Common myeloid progenitor, CD34-positive (primary cell): ENCODE measurements around the gene PASK.
A peak's percentile ranks its signal among the peaks of the same experiment; 100 is the strongest.

Experiments
- CTCF ChIA-PET: fragments of 350-600 bp; sonication (Branson Sonifier 250); formaldehyde crosslinking; loops from one replicate; lab custom pipeline; 2021; ENCODE audit warnings: antibody characterized with exemption; lab: Charles Lee
- POLR2A ChIA-PET: fragments of 350-600 bp; sonication (Branson Sonifier 250); formaldehyde crosslinking; loops from one replicate; lab custom pipeline; 2021; ENCODE audit warnings: antibody characterized with exemption; lab: Charles Lee
- DNase-seq, 3 donors: peaks; one replicate each; pipeline versions ENCODE4 v3.0.0 to v3.0.0-alpha.2; 2013
- H3K27ac ChIP-seq, 2 experiments: 1 replicate in 1 of 2; 2 replicates in 1 of 2; pipeline ENCODE4 v1.7.0; 2013; ENCODE audit warnings: inconsistent platforms in 2 of 2, low read length in 2 of 2, mild to moderate bottlenecking in 2 of 2, low read depth in 1 of 2, moderate library complexity in 1 of 2; ENCODE audit not compliant: severe bottlenecking in 2 of 2, insufficient read depth in 1 of 2, poor library complexity in 1 of 2
- H3K27me3 ChIP-seq, 5 experiments: replicated peaks in 2 of 5; 1 replicate in 3 of 5; 2 replicates in 2 of 5; pipeline versions ENCODE4 v1.6.1 to v1.7.0; 2013; ENCODE audit warnings: low read length in 4 of 5, mild to moderate bottlenecking in 2 of 5, moderate library complexity in 2 of 5, inconsistent platforms in 1 of 5; ENCODE audit not compliant: insufficient read depth in 5 of 5, control insufficient read depth in 4 of 5
- H3K36me3 ChIP-seq, 4 experiments: 1 replicate in 2 of 4; 2 replicates in 2 of 4; pipeline versions ENCODE4 v1.6.1 to v1.7.0; 2013; ENCODE audit warnings: low read length in 3 of 4, control low read depth in 1 of 4, mild to moderate bottlenecking in 1 of 4; ENCODE audit not compliant: control insufficient read depth in 4 of 4, insufficient read depth in 4 of 4
- H3K4me1 ChIP-seq, 4 experiments: 1 replicate in 3 of 4; 2 replicates in 1 of 4; pipeline versions ENCODE4 v1.6.1 to v1.7.1; 2013; ENCODE audit warnings: low read length in 3 of 4, mild to moderate bottlenecking in 3 of 4, control low read depth in 1 of 4, inconsistent platforms in 1 of 4, moderate library complexity in 1 of 4; ENCODE audit not compliant: control insufficient read depth in 4 of 4, insufficient read depth in 4 of 4; ENCODE audit errors: control extremely low read depth in 1 of 4
- H3K4me3 ChIP-seq, 7 experiments: 1 replicate in 4 of 7; 2 replicates in 3 of 7; pipeline versions ENCODE4 v1.5.1 to v1.7.0; 2013; ENCODE audit warnings: mild to moderate bottlenecking in 7 of 7, low read length in 6 of 7, moderate library complexity in 6 of 7, inconsistent platforms in 2 of 7, low read depth in 2 of 7, control low read depth in 1 of 7; ENCODE audit not compliant: insufficient read depth in 4 of 7, control insufficient read depth in 1 of 7; ENCODE audit errors: extremely low read depth in 1 of 7
- H3K9me3 ChIP-seq, 5 experiments: 1 replicate in 4 of 5; 2 replicates in 1 of 5; pipeline versions ENCODE4 v1.6.1 to v1.7.1; 2013; ENCODE audit warnings: low read length in 4 of 5, mild to moderate bottlenecking in 2 of 5, inconsistent platforms in 1 of 5, low read depth in 1 of 5, moderate library complexity in 1 of 5; ENCODE audit not compliant: control insufficient read depth in 4 of 5, insufficient read depth in 2 of 5; ENCODE audit errors: control extremely low read depth in 1 of 5
- WGBS: methylation state at CpG from one replicate; pipeline ENCODE4 v1.1.5; 2013; ENCODE audit not compliant: insufficient coverage; 5-methylcytosine and 5-hydroxymethylcytosine counted together

The PASK gene

GRCh38 chr2:241161646-241162281, 12.5 kb upstream of the PASK start:
- 83% methylated on average over 9 of the region's 9 CpGs for WGBS
- no peak for DNase-seq
- no peak overlapping the region for H3K27ac ChIP-seq

GRCh38 chr2:241160318-241160717, 11.0 kb upstream of the PASK start:
- WGBS: 92% methylated on average over 7 of the region's 7 CpGs
- ChIA-PET POLR2A (no interaction called here), CTCF (no interaction called here)
- H3K4me3 ChIP-seq: no peak overlapping the region
- H3K9me3 ChIP-seq: no peaks in the 10 kb centered on the region
- no peaks in the 10 kb centered on the region for H3K27me3 ChIP-seq
- peaks cover 14 to 61% (median 46%) of the 10 kb centered on the region in 4 experiments for H3K36me3 ChIP-seq
- no peak overlapping the region for H3K27ac ChIP-seq
- peaks cover 4 to 14% (median 9%) of the 10 kb centered on the region in 4 experiments for H3K4me1 ChIP-seq
- no peak for DNase-seq

More at GRCh38 chr2:241161646-241162281, 12.5 kb upstream of the PASK start:
- H3K4me3 ChIP-seq: no peak overlapping the region
- no peaks in the 10 kb centered on the region for H3K27me3 ChIP-seq
- peaks cover 4 to 9% (median 8%) of the 10 kb centered on the region in 4 experiments for H3K4me1 ChIP-seq
- H3K9me3 ChIP-seq: no peaks in the 10 kb centered on the region
- ChIA-PET CTCF (no interaction called here), POLR2A (no interaction called here)
- peaks cover 20 to 66% (median 54%) of the 10 kb centered on the region in 4 experiments for H3K36me3 ChIP-seq

- peaks cover 4 to 14% (median 9%) of the 10 kb centered on the region in 4 experiments for H3K4me1 ChIP-seq
- H3K27ac ChIP-seq: no peak overlapping the region
- H3K9me3 ChIP-seq: no peaks in the 10 kb centered on the region
- WGBS: 100% methylated on average over 4 of the region's 5 CpGs
- DNase-seq: no peak
- H3K36me3 ChIP-seq: peaks cover 12 to 58% (median 45%) of the 10 kb centered on the region in 4 experiments
- CTCF ChIA-PET: no interaction called here
- H3K4me3 ChIP-seq: no peak overlapping the region
- POLR2A ChIA-PET: no interaction called here
- H3K27me3 ChIP-seq: no peaks in the 10 kb centered on the region
Observed at GRCh38 chr2:241159116-241159515, 9.8 kb upstream of the PASK start.

- no peak overlapping the region for H3K27ac ChIP-seq
- DNase-seq: no peak
- peaks cover 11 to 55% (median 40%) of the 10 kb centered on the region in 4 experiments for H3K36me3 ChIP-seq
- H3K27me3 ChIP-seq: no peaks in the 10 kb centered on the region
- WGBS: 90% methylated on average over 8 of the region's 8 CpGs
- ChIA-PET CTCF (no interaction called here), POLR2A (no interaction called here)
- H3K4me3 ChIP-seq: no peak overlapping the region
- H3K9me3 ChIP-seq: no peaks in the 10 kb centered on the region
- H3K4me1 ChIP-seq: peaks cover 4 to 14% (median 9%) of the 10 kb centered on the region in 4 experiments
Observed at GRCh38 chr2:241158546-241158900, 9.3 kb upstream of the PASK start.

- Histone ChIP-seq H3K4me3 (no peak overlapping the region), H3K9me3 (no peaks in the 10 kb centered on the region), H3K27ac (no peak overlapping the region), H3K36me3 (peaks cover 11 to 54% (median 37%) of the 10 kb centered on the region in 4 experiments), H3K27me3 (no peaks in the 10 kb centered on the region), H3K4me1 (peaks cover 4 to 14% (median 9%) of the 10 kb centered on the region in 4 experiments)
- no peak for DNase-seq
- 99% methylated on average over 7 of the region's 9 CpGs for WGBS
- ChIA-PET POLR2A (no interaction called here), CTCF (interaction anchor here (0.5 to 1.3 kb wide), 2 partner anchors 22 to 80 kb away, joined by 3 read pairs; no protein-coding TSS in a partner anchor)
Observed at GRCh38 chr2:241157841-241158545, 8.7 kb upstream of the PASK start.

- Histone ChIP-seq H3K27me3 (no peaks in the 10 kb centered on the region), H3K36me3 (peaks cover 7 to 52% (median 32%) of the 10 kb centered on the region in 4 experiments), H3K27ac (no peak overlapping the region), H3K9me3 (no peaks in the 10 kb centered on the region), H3K4me3 (peak overlapping the region in 1 of 7 experiments; percentile 35), H3K4me1 (peaks cover 4 to 14% (median 9%) of the 10 kb centered on the region in 4 experiments)
- peak; percentile 13 to 64 (median 52) for DNase-seq
- CTCF ChIA-PET: interaction anchor here (0.5 to 1.3 kb wide), 3 partner anchors 15 to 79 kb away, joined by 3 read pairs; no protein-coding TSS in a partner anchor
- 12% methylated on average over 5 of the region's 5 CpGs for WGBS
- POLR2A ChIA-PET: no interaction called here
Observed at GRCh38 chr2:241156971-241157441, 7.7 kb upstream of the PASK start.

- DNase-seq: no peak
- no peaks in the 10 kb centered on the region for H3K9me3 ChIP-seq
- H3K4me3 ChIP-seq: no peak overlapping the region
- 91% methylated on average over 1 of the region's 1 CpG for WGBS
- H3K27me3 ChIP-seq: no peaks in the 10 kb centered on the region
- ChIA-PET POLR2A (no interaction called here), CTCF (interaction anchor here (1.5 kb wide), 1 partner anchor 8 kb away, joined by 3 read pairs; no protein-coding TSS in a partner anchor)
- no peak overlapping the region for H3K27ac ChIP-seq
- peaks cover 7 to 43% (median 28%) of the 10 kb centered on the region in 4 experiments for H3K36me3 ChIP-seq
- peaks cover 4 to 20% (median 15%) of the 10 kb centered on the region in 4 experiments for H3K4me1 ChIP-seq
Observed at GRCh38 chr2:241155936-241156335, 6.7 kb upstream of the PASK start.
